HG02798 (cell line): ENCODE results near the gene PTPN1.
"Not testable (repeated sequence)": the region's sequence is repeated elsewhere in the genome, so short reads cannot be mapped to it uniquely, and the experiment has no call there.

Source experiments
- ATAC-seq: cut with Tn5 transposase; IDR thresholded peaks from one replicate; pipeline ENCODE4 v1.9.1; 2021; ENCODE audit warnings: mild to moderate bottlenecking; ENCODE audit not compliant: unreplicated experiment, poor library complexity

PTPN1 gene

DNA sequence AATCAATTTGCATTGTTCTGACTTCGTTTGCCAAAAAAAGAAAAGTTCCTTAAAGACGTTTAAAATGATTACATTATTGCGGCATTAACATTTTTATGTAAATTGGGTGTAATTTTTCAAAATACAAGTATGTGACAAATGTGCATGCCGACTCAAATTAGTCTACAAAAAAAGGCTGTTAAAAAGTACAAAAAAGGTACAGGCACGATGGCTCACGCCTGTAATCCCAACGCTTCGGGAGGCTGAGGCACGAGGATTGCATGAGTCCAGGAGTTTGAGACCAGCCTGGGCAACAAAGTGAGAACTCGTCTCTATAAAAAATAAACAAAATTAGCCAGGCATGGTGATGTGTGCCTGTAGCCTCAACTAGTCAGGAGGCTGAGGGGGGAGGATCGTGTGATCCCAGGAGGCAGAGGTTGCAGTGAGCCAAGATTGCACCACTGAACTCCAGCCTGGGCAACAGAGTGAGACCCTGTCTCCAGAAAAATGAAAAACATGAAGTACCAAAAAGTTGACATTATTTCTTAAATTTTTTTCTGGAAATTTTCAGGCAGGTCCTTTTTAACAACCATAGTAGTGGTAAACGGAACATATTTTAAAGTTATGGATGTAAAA is 90.2 kb downstream of the PTPN1 start:
- no peak for ATAC-seq

DNA sequence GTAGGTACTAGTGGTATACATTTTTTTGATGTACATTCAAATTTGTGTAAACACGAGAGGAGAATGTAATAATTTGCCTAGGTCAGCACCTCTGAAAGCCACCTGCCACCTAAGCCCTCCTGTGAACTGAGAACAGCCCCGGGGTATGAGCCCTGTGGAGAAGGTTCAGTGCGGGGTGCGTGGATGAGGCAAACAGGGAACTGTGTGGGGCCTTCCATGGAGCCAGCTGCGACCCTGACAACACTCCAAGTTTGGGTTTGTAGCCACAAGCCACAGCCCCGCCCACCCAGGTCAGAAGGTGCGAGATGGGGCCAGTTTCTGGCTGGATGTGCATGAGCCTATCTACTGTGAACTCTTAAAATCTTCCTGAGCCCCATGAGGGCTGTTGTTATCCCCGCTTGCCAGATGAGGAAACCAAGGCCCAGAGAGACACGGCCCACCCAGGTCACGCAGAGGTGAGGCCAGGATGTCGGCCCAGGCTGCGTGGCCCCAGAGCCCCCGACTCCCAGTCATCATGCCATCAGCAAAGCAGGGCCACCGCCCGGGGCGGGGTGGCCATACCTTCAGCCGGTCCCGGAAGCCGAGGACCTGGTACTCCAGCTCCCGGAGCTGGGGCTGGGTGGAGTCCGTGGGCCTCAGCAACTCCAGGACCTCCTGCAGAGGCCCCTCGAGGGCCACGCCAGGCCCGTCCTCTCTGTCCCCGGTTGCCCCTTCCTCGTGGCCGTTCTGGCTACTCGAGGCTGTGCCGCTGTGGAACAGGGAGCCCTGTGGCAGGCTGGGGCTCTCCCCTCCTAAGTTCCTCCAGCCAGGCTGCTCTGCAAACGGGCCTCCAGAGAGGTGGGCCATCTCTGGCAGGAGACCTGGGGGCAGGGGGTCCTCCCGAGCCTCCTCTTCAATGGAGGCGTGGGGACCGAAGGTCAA is 91.6 kb downstream of the PTPN1 start:
- ATAC-seq: no peak

DNA sequence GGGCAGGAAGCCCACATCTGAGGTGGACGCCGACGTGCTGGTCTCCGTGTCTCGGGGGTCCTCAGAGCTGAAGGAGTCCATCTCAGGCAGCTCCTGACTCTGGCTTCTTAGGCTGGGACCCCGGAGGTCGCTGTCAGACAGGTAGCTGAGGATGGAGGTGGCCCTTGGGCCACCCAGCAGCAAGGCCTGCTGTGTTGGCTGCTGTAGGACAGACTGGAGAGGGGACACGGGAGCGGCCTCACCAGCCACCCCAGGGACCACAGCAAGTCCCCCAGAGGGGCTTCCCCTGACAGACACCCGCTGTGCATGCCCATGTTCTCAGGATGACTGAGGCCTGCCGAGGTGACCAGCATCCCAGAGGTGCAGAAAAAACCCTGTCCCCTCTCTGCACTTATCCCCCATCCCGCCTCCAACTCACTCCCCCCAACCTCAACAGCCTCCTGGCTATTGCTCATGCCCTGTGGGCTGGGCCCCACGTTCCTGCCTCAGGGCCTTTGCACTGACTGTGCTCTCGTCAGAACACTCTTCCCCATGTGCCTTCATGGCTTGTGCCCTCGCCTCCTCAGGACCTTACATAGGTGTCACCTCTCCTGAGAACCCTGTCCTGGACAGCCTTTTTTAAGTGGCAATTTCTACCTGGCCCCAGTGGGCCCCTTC is 92.4 kb downstream of the PTPN1 start:
- ATAC-seq: no peak

DNA sequence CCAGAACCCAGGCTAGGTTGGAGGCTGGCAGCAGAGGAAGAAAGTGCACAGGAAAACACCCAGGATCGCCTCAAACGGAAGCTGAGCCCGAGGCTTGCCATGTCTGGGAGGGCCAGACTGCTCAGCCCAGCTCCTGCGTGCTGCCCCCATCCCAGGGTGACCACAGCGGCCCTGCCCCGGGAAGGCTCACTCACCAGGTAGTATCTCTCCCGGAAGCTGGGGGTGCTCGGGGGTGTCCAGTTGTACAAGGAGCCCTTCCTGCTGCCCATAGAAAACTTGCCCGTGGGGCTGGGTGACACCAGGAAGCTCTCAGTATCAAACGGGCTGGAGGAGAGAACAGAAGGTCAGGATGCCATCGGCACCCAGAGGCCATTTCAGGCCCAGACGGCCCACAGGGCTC is 94.3 kb downstream of the PTPN1 start:
- ATAC-seq: no peak

DNA sequence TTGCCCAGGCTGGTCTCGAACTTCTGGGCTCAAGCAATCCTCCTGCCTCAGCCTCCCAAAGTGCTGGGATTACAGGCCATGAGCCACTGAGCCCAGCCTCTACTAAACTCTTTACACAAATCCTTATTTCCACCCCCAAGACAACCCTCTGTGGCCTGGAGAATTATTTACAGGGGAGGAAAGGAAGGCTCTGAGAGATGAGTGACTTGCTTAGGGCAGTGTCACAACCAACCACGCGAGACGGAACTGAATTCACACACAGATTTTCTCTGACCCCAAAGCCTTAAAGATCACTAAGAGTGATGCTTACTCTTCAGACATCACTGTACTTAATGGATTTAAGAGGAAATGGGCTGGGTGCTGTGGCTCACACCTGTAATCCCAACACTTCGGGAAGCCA is 95.0 kb downstream of the PTPN1 start:
- no peak for ATAC-seq

DNA sequence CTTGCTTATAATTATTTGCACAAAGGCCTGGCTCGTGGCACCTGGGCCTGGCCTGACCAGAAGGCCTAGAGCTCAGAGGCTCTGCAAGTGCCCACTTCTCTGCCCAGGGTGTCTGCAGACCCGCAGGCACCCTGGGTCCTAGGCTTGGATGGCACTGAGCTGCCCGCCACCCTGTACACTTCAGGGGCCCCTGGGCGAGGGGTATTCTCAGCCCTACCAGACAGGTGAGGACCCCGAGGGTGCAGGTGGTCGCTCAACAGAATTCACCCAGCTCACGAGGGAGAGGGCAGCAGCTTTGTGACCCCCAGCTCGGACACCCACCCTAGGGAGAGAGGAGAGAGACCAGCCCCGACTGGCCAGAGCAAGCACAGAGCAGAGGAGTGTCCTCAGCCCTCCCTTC is 97.3 kb downstream of the PTPN1 start:
- no peak for ATAC-seq

DNA sequence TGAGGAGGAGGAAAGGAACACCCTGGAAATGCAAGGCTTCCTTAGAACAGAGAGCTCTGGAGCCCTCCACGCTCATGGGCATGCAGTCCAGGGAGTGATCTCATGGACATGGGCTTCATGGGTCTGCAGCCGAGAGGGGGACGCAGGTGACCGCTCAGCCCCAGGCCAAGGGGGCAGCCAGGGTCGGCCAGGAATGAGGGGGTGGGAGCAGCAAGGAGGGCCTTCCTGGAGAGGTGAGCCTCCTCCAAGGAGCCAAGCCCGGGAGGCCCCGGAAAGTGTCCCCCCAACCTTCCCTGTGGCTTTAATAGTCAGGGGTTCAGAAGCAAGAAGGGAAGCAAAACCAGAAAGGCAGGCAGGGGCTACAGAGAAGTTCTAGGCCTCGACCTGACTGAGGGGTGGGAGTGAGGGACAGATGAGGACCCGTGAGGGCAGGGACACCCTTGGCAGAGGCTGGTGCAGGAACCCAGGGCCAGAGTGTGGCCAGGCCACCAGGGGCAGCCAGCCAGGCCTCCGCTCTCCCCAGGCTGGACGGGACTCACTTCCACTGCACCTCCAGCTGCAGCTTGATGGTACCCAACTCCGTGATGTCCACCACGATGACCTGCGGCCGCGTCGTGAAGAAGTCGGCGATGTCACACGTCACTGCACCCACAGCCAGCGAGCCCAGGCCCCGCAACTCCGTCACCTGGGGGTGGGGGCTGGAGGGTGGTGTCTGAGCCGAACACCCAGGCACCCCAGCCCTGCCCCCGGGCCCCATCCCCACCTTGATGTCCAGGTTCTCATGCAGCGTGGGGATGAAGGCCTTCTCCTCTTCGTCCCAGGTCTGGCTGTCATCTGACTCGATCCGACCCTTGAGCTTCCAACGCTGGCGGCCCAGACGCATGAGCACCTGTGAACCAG is 97.9 kb downstream of the PTPN1 start:
- no peak for ATAC-seq

DNA sequence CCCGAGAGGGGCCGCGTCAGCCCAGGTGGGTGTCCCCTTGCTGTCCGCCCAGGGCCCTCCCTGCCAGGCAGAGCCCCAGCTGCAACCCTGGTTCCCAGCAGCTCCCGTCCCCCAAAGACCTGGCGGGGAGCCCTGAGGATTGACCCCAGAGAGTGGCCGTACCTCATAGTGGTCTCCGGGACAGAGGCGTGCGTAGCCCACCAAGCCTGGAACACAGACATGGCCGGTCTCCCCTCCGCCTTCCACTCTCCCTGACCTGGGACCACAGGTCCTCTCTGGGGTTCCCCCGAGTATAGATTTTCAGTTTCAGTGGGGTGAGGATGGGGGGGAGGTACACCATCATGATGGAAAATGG is 98.5 kb downstream of the PTPN1 start:
- ATAC-seq: no peak

DNA sequence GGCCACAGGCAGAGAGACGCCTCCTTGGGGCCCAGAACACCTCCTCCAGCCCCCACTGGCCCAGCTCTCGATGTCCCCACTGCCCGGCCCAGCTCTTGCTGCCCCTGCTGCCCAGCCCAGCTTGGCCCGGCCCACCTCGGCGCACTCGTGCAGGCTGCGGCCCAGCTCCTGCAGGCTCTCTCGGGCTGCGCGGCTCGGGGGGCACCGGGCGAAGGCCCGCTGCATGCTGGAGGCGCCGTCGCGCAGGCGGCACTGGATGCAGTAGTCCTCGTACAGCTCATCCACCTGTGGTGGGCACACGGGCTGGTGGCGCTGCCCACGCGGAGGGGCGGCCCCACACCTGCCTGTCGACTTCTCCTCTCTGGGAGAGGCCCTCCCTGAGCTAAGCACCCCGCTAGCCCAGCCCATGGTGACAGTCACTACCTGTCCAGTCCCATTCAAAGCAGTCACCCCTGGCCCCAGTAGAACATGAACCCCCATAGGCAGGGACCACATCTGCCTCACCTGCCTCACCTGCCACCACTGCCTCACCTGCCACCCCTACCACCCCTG is 99.3 kb downstream of the PTPN1 start:
- no peak for ATAC-seq

DNA sequence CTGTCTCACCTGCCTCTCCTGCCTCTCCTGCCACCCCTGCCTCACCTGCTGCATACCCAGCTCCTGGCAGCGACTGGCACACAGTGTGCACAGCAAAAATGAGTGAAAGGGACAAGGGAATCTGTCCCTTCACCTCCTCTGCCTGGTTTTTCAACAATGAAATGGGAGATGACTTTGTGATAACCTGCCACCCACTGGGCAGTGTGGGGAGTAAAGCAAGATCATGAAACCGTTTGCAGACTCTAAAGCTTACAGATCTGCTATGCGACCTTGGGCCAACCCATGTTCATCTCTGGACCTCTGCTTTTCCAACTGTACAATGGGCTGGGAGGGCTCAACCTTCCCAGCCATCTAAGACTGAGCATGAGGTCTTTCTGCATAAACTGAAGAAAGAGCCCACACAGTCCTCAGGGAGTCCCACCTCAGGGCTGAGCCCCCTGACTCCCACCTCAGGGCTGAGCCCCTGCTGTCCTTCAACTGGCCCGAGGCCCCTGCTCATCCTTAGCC is 100.1 kb downstream of the PTPN1 start:
- ATAC-seq: no peak

DNA sequence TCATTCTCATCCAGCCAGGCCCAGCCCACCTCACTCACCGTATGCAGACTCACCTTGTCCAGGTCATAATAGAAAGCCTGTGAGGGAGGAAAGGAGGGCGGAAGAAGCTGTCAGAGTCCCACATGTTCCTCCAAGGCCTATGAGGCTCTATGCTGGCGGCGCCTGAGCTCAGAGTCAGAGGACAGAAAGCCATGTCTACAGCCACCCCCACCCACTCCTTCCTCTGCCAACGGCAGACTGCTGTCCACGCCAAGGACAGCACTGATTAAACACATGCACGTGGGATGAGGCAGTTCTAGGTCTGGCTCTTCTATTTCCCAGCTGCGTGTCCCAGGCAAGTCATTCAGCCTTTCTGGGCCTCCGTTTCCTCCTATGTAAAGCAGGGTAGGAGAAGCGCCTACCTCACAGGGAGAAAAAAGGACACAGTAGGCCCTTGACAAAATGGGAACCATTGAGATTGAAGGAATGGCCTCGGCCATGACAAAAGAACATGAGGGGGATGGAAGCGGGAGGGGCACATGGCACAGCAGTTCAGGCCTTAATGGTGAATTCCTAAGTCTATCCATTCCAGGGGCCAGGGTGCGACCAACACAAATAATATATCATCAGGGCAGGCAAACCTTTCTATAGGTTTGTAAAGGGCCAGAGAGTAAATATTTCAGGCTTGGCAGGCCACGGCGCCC is 101.1 kb downstream of the PTPN1 start:
- ATAC-seq: no peak

DNA sequence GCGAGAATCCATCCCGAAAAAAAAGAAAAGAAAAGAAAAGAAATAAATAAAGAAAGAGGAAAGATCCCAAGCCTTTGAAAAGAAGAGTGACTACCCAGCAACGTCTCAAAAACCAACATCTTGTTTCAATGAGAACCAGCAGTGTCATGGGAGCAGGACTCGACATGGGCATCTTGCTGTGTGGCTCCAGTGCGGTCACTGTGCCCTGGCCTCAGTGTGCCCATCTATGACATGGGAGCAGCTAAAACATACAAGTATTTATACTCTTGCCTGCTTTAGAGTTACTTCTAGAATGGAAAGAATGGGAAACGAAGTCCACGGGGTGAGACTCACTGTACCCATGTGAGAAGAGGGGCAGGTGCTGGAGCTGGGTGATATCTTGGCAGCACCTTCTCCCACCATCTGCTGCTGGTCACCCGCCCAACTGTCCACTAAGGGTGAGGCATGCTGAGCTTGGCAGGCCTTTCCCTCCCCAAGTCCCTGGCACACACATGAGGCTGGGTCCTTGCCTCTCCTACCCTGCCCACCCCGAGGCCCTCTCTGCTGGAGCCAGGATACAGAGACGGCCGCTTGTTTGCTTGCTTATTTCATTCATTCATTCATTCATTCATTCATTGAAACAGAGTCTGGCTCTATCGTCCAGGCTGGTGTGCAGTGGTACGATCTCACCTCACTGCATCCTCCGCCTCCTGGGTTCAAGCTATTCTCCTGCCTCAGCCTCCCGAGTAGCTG is 103.4 kb downstream of the PTPN1 start:
- no peak for ATAC-seq

DNA sequence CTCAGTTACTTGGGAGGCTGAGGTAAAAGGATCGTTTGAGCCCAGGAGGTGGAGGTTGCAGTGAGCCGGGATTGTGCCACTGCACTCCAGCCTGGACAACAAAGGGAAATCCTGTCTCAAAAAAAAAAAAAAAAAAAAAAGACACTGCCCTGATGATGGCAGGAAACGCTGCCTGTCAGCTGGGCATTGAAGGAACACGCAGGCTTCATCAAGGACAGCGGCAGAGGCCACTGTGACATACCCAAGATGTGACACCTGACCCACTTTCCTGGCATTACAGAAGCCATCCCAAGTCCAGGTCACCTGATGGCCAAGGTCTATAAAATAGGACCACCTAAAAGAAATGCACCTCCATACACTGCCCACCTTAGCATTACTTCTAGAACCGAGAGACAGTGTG is 105.2 kb downstream of the PTPN1 start:
- no peak for ATAC-seq

DNA sequence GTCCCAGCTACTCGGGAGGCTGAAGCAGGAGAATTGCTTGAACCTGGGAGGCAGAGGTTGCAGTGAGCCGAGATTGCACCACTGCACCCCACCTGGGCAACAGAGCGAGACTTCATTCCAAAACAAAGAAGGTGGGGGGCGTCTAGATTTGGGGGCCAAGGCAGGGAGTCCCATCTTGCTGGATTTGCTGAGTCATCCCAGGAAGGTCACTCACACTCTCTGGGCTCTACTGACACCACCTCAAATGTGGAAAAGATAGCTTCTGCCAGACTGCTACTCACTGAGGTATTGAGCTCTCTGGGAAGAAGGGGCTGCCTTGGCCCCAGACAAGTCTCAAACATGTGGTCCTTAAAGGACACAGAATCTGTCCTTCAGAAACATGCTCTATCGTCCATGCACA is 106.8 kb downstream of the PTPN1 start:
- no peak for ATAC-seq

DNA sequence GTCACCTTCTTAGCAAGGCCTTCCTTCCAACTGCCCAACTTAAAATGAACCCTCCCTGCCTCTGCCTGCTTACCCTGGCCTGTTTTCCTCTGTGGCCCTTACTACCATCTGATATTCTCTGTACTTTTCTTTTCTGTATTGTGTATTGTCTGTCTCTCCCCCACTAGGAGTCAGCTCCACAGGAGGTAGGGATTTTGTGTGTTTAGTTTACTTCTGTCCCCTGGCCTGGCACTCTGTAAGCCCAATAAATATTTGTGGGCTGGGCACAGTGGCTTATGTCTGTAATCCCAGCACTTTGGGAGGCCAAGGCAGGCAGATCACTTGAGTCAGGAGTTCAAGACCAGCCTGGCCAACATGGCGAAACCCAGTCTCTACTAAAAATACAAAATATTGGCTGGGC is 108.4 kb downstream of the PTPN1 start:
- ATAC-seq: no peak

DNA sequence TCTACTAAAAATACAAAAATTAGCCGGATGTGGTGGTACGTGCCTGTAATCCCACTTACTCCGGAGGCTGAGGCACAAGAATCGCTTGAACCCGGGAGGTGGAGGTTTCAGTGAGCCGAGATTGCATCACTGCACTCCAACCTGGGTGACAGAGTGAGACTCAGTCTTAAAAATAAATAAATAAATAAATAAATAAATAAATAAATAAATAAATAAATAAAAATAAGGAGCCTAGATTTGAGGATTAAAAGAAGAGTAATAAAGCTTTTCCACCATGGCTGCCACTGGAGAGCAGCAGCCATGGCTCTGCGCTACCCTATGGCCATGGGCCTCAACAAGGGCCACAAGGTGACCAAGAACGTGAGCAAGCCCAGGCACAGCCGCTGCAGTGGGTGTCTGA is 110.3 kb downstream of the PTPN1 start:
- not testable (repeated sequence) for ATAC-seq

DNA sequence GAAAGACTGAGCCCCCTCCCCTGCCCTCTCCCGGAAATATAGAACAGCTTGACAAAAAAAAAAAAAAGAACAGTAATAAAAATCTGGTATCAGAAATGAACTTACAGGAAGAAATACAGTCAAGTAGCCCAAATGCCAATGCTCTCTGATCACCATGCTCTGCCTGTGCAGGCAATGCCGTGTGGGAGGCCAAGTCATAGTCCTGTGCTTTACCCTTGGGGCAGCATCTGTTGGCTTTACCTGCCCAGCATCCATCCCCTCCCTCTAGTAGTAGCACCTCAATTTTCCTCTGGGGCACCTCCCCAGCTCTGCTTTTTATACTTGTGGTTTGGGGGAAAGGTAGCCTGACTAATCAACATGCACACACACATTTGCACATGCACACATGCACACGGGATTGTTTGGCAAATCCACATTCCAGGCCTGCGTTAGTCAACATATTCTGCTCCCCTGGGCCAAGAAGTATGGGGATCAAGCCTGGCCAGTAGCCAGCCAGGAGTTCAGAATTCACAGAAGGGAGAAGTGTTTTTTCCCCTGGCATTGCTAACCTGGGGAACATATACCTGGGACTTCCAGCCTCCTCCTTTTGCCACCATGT is 111.0 kb downstream of the PTPN1 start:
- ATAC-seq: no peak

DNA sequence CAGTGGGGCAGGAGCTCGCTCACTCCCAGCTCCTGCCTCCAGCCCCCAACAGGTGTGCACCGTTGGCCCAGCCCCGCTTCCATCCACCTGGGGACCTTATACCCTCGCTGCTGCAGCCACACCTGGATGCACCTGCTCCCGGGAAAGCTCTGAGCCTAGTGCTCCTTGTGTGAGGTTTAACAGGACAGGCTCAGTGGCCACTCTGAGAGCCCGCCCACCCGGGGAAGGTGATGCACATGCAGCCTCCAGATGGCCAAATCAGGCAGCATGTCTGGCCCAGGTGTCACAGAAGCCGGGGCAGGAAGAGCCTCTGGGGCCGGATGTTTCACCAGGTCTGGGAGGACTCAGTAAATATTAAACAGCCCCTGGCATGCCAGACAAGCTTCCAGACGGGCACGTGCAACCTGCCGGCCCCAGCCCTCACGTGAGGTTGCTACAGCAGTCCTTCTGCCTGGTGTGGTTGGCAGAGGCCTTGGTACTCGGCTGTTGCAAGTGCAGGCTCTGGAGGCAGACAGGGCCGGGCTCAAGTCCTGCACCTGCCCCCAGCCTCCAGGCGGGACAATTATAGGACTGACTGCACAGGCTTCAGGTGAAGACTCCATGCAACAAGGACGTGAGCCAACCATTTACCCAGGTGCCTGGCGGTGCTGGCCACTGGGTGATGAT is 114.3 kb downstream of the PTPN1 start:
- ATAC-seq: no peak
